Right lobe of liver (tissue), 6 donors: Measurements from ENCODE around the gene ALPG. TPM values are rescaled to one million over a fixed set of nuclear protein-coding genes. Genes with fewer than 3 reads are reported as not detected.

ENCODE experiments used
- ATAC-seq, 4 donors: fragments of 200-7000 bp; cut with Tn5 transposase; one replicate each; pipeline ENCODE4 v1.9.1; 2020; ENCODE audit warnings: mild to moderate bottlenecking in 4 of 4, moderate library complexity in 4 of 4
- DNase-seq, 3 donors: peaks; one replicate each; pipeline ENCODE4 v3.0.0-alpha.2; 2020
- H3K27ac ChIP-seq, 3 donors: fragments of 200-600 bp; one replicate each; pipeline ENCODE4 v1.8.0; 2022
- H3K27me3 ChIP-seq, 2 donors: fragments of 200-600 bp; one replicate each; pipeline ENCODE4 v1.8.0; 2022
- H3K36me3 ChIP-seq, 4 donors: fragments of 200-600 bp; sonication (generic) in 1 of 4; one replicate each; pipeline versions ENCODE4 v1.5.1 to v1.8.0; 2017 to 2022; ENCODE audit warnings: control low read depth in 1 of 4
- H3K4me1 ChIP-seq, 4 donors: fragments of 200-600 bp; sonication (generic) in 1 of 4; one replicate each; pipeline versions ENCODE4 v1.5.1 to v1.8.0; 2017 to 2022; ENCODE audit warnings: control low read depth in 1 of 4
- H3K4me3 ChIP-seq, 3 donors: fragments of 200-600 bp; one replicate each; pipeline ENCODE4 v1.8.0; 2022
- H3K9me3 ChIP-seq, 4 donors: fragments of 200-600 bp; sonication (generic) in 1 of 4; one replicate each; pipeline versions ENCODE4 v1.5.1 to v1.8.0; 2017 to 2022; ENCODE audit warnings: control low read depth in 1 of 4
- CTCF ChIP-seq, 4 donors: fragments of 200-600 bp in 3 of 4; fragments of 450-650 bp in 1 of 4; IDR thresholded peaks; one replicate each; pipeline versions ENCODE4 v1.5.1 to v1.8.0; 2016 to 2022; ENCODE audit warnings: antibody characterized with exemption in 4 of 4, mild to moderate bottlenecking in 2 of 4
- POLR2A ChIP-seq: fragments of 450-650 bp; IDR thresholded peaks from one replicate; pipeline ENCODE4 v1.6.1; 2017; ENCODE audit warnings: antibody characterized with exemption, mild to moderate bottlenecking
- WGBS: methylation state at CpG from one replicate; pipeline ENCODE4 v1.1.6; 2018; ENCODE audit warnings: low coverage, low lambda C conversion rate; ENCODE audit not compliant: insufficient coverage; ENCODE audit errors: missing lambda C conversion rate; 5-methylcytosine and 5-hydroxymethylcytosine counted together
- intact Hi-C, 2 donors: fragments of 100-400 bp; cut with DNase I; formaldehyde crosslinking; loops; one replicate each; pipeline versions ENCODE4 v1.11.2 to v1.14.1; 2022
- total RNA-seq, 6 experiments: library from RNA; depleted of rRNA in 2 of 6; stranded (reverse); fragments of >200 nt in 2 of 6; fragmentation: NEBNext Ultra II Directional in 3 of 6; extraction: Animal tissue kit (Norgen Biotek cat#: 25700) in 3 of 6; gene quantifications; one replicate each; pipeline versions ENCODE4 v1.1.0 to v1.2.4, GENCODE V29; 2016 to 2023
- donor health status: DM: no; HTN: yes; CAD: no.
- donor health status: DM: no; HTN: no; CAD: no.
- donor health status: DM: no; HTN: no; CAD: no.
- donor health status: DM: no; HTN: yes; CAD: no.
- donor health status: DM: no; HTN: yes; CAD: no.

The ALPG gene
- total RNA-seq, 6 experiments from 2014 or later = not detected

DNA sequence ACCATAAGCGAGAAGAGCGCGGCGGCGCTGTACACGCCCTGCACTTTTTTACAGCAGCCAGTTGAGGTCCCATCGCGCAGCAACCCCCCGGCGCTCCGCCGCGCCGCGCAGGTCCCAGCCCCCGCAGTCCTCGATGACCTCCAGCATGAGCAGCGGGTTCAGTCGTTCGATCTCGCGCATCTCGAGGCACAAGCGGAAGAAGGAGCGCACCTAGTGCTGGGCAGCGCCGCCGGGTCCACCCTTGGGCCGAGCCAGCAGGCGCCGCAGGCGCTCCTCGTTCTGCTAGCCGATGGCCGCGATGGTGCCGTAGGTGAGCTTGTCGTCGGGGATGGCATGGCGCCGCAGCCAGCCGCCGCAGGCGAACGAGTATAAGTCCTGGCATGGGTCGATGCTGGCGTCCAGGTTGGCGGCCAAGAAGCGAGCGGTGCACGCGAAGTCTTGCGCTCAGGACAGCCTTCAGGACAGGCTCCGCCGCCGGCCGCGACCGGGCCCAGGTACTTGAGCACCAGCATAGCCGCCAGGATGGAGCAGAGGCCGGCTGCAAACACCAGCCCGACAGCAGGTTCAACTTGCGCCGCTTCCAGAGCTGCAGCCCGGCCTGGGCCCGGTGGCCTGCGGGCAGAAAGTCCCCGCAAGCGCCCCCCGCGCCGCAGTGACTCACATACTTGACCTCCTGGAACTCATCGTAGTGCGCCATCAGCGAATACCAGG lies 19.7 kb upstream of the ALPG start:
- Histone ChIP-seq H3K27me3 (peaks cover 0 to 16% of the 10 kb centered on the region in 2 donors), H3K4me1 (no peaks in the 10 kb centered on the region), H3K4me3 (no peak overlapping the region), H3K36me3 (no peaks in the 10 kb centered on the region), H3K9me3 (no peaks in the 10 kb centered on the region), H3K27ac (no peak overlapping the region)
- ATAC-seq = no peak
- intact Hi-C loops = no loop called here
- 33% methylated on average over 8 of the region's 75 CpGs for WGBS
- no peak for TF ChIP-seq POLR2A
- TF ChIP-seq CTCF (IDR thresholded peaks at IDR 0.05) = no peak
- DNase-seq = peak in 1 of 3 donors; percentile 48

DNA sequence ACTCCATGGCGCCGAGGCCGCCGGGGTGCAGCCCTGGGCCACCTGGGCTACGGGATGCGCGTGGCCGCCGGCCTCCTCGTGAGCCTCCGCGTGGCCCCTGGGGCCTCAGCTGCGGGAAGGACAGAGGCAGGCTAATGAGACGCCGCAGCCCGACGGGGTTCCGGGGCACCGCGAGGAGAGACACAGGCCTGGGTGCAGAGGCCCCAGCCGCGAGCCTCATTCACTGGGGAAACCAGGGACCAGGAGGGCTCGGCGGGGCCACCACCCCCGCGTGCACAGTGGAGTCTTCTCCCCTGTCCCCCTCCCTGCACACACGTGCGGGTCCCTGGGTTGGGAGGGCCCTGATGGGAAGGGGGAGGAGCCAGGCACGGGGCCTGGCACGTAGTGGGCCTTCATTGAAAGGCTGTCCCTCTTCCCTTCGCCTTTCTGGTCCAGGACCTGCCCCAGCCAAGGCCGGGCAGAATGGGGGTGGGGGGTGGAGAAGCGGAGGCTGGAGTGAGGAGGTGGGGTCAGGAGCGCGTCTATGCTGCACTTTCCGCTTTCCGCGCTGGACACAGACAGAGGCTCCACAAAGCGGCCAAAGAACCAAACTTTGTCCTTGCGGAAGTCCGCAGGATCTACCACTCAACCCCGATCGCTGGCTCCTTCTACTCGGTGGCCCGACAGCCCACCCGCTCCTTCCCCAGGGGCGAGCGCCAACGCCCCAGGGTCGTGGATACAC lies 19.0 kb upstream of the ALPG start:
- Histone ChIP-seq H3K4me3 (no peak overlapping the region), H3K4me1 (no peaks in the 10 kb centered on the region), H3K9me3 (no peaks in the 10 kb centered on the region), H3K36me3 (no peaks in the 10 kb centered on the region), H3K27me3 (peaks cover 0 to 16% of the 10 kb centered on the region in 2 donors), H3K27ac (no peak overlapping the region)
- intact Hi-C loops = no loop called here
- ATAC-seq (peak in 1 of 4 donors; percentile 13), DNase-seq (peak in 1 of 3 donors; percentile 38)
- WGBS = 28% methylated on average over 14 of the region's 50 CpGs
- TF ChIP-seq CTCF (IDR thresholded peaks at IDR 0.05) = no peak
- no peak for TF ChIP-seq POLR2A

GRCh38 chr2:232388324-232388891 lies 18.2 kb upstream of the ALPG start:
- H3K36me3 ChIP-seq = no peaks in the 10 kb centered on the region
- no peaks in the 10 kb centered on the region for H3K9me3 ChIP-seq
- ATAC-seq (peak in 1 of 4 donors; percentile 18), DNase-seq (peak in 1 of 3 donors; percentile 48)
- WGBS = 0% methylated on average over 5 of the region's 42 CpGs
- peaks cover 0 to 16% of the 10 kb centered on the region in 2 donors for H3K27me3 ChIP-seq
- H3K27ac ChIP-seq = no peak overlapping the region
- no peaks in the 10 kb centered on the region for H3K4me1 ChIP-seq
- H3K4me3 ChIP-seq = no peak overlapping the region
- TF ChIP-seq CTCF (IDR thresholded peaks at IDR 0.05) (no peak), POLR2A (no peak)
- intact Hi-C loops = no loop called here

- ATAC-seq = no peak
Measured at GRCh38 chr2:232389327-232389726, 17.3 kb upstream of the ALPG start.

More at GRCh38 chr2:232389327-232389726, 17.3 kb upstream of the ALPG start:
- DNase-seq = no peak
- WGBS = 32% methylated on average over 6 of the region's 6 CpGs
- H3K27me3 ChIP-seq = peaks cover 0 to 16% of the 10 kb centered on the region in 2 donors
- no peaks in the 10 kb centered on the region for H3K36me3 ChIP-seq
- H3K4me3 ChIP-seq = no peak overlapping the region
- TF ChIP-seq POLR2A (no peak), CTCF (IDR thresholded peaks at IDR 0.05) (no peak)
- no peaks in the 10 kb centered on the region for H3K4me1 ChIP-seq
- no peak overlapping the region for H3K27ac ChIP-seq
- H3K9me3 ChIP-seq = no peaks in the 10 kb centered on the region
- intact Hi-C loops = no loop called here
